ENCODE results near the gene IRS2. TPM values are rescaled to one million over a fixed set of nuclear protein-coding genes. Genes with fewer than 3 reads are reported as not detected.

Gene IRS2
- total and polyA plus RNA-seq, 4 donors = 6.8 to 27.1 (median 15.4) TPM

- Histone ChIP-seq H3K4me1 (ENCODE audit: control insufficient read depth in 5 of 5, insufficient read depth in 5 of 5, low read length in 5 of 5) (peaks cover 0 to 21% (median 0%) of the 10 kb centered on the region in 5 donors), H3K4me3 (no peak overlapping the region), H3K9ac (ENCODE audit: insufficient read depth in 1 of 2, low read length in 2 of 2) (no peak overlapping the region), H3K27ac (ENCODE audit: low read depth in 1 of 2, low read length in 1 of 2) (no peak overlapping the region), H3K27me3 (ENCODE audit: control insufficient read depth in 3 of 3, insufficient read depth in 3 of 3, low read length in 2 of 3) (no peaks in the 10 kb centered on the region), H3K36me3 (ENCODE audit: control insufficient read depth in 4 of 4, insufficient read depth in 4 of 4, low read length in 4 of 4) (no peaks in the 10 kb centered on the region), H3K9me3 (ENCODE audit: control insufficient read depth in 4 of 4, insufficient read depth in 3 of 4, low read length in 3 of 4) (no peaks in the 10 kb centered on the region)
- TF ChIP-seq, protein P1, sequence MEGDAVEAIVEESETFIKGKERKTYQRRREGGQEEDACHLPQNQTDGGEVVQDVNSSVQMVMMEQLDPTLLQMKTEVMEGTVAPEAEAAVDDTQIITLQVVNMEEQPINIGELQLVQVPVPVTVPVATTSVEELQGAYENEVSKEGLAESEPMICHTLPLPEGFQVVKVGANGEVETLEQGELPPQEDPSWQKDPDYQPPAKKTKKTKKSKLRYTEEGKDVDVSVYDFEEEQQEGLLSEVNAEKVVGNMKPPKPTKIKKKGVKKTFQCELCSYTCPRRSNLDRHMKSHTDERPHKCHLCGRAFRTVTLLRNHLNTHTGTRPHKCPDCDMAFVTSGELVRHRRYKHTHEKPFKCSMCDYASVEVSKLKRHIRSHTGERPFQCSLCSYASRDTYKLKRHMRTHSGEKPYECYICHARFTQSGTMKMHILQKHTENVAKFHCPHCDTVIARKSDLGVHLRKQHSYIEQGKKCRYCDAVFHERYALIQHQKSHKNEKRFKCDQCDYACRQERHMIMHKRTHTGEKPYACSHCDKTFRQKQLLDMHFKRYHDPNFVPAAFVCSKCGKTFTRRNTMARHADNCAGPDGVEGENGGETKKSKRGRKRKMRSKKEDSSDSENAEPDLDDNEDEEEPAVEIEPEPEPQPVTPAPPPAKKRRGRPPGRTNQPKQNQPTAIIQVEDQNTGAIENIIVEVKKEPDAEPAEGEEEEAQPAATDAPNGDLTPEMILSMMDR (IDR thresholded peaks at IDR 0.05; ENCODE audit: control extremely low read depth, extremely low read depth) = no peak
- ATAC-seq (ENCODE audit: insufficient read depth, low FRiP score) (no peak), DNase-seq (no peak)
- 92 to 98% methylated on average over 10 of the region's 10 CpGs for WGBS, 2 donors
Observed at GRCh38 chr13:109740721-109741120, 45.7 kb downstream of the IRS2 start.

- 36 to 48% methylated on average over 9 of the region's 9 CpGs for WGBS, 2 donors
- H3K4me3 ChIP-seq = no peak overlapping the region
- H3K9me3 ChIP-seq (ENCODE audit: control insufficient read depth in 4 of 4, insufficient read depth in 3 of 4, low read length in 3 of 4) = no peaks in the 10 kb centered on the region
- no peak for DNase-seq
- no peak overlapping the region for H3K27ac ChIP-seq (ENCODE audit: low read depth in 1 of 2, low read length in 1 of 2)
- TF ChIP-seq, protein P1 (IDR thresholded peaks at IDR 0.05; ENCODE audit: control extremely low read depth, extremely low read depth) = no peak
- H3K36me3 ChIP-seq (ENCODE audit: control insufficient read depth in 4 of 4, insufficient read depth in 4 of 4, low read length in 4 of 4) = no peaks in the 10 kb centered on the region
- H3K4me1 ChIP-seq (ENCODE audit: control insufficient read depth in 5 of 5, insufficient read depth in 5 of 5, low read length in 5 of 5) = peaks cover 0 to 20% (median 0%) of the 10 kb centered on the region in 5 donors
- no peak overlapping the region for H3K9ac ChIP-seq (ENCODE audit: insufficient read depth in 1 of 2, low read length in 2 of 2)
- H3K27me3 ChIP-seq (ENCODE audit: control insufficient read depth in 3 of 3, insufficient read depth in 3 of 3, low read length in 2 of 3) = no peaks in the 10 kb centered on the region
- ATAC-seq (ENCODE audit: insufficient read depth, low FRiP score) = no peak
Observed at GRCh38 chr13:109740121-109740520, 46.3 kb downstream of the IRS2 start.

DNA sequence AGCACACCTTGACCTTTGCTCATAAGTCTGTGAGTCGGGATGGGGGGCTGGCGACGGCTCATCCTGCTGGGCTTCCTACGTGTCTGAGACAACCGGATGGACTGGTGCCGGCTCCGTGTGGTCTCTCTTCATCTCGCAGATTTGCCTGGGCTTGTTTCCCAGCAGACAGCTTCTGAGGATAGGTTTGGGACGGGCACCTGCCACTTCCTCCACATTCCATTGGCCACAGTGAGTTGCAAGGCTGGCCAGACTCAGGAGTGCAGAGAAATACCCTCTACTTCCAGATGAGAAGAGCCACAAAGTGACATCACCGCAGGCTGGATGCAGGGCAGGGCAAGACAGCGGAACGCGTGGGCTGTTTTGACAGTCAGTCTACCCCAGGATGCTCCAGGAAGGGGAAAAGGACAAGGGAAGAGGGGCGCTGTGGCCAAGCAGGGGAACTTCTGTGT is 48.1 kb downstream of the IRS2 start:
- H3K4me3 ChIP-seq = no peak overlapping the region
- TF ChIP-seq, protein P1 (IDR thresholded peaks at IDR 0.05; ENCODE audit: control extremely low read depth, extremely low read depth) = no peak
- H3K9ac ChIP-seq (ENCODE audit: insufficient read depth in 1 of 2, low read length in 2 of 2) = no peak overlapping the region
- H3K4me1 ChIP-seq (ENCODE audit: control insufficient read depth in 5 of 5, insufficient read depth in 5 of 5, low read length in 5 of 5) = peaks cover 0 to 2% (median 0%) of the 10 kb centered on the region in 5 donors
- H3K27ac ChIP-seq (ENCODE audit: low read depth in 1 of 2, low read length in 1 of 2) = no peak overlapping the region
- no peaks in the 10 kb centered on the region for H3K27me3 ChIP-seq (ENCODE audit: control insufficient read depth in 3 of 3, insufficient read depth in 3 of 3, low read length in 2 of 3)
- no peaks in the 10 kb centered on the region for H3K36me3 ChIP-seq (ENCODE audit: control insufficient read depth in 4 of 4, insufficient read depth in 4 of 4, low read length in 4 of 4)
- DNase-seq (no peak), ATAC-seq (ENCODE audit: insufficient read depth, low FRiP score) (no peak)
- H3K9me3 ChIP-seq (ENCODE audit: control insufficient read depth in 4 of 4, insufficient read depth in 3 of 4, low read length in 3 of 4) = no peaks in the 10 kb centered on the region
- 81 to 82% methylated on average over 14 of the region's 14 CpGs for WGBS, 2 donors

GRCh38 chr13:109737606-109738005 is 48.8 kb downstream of the IRS2 start:
- peak in 1 of 3 donors; percentile 49 for DNase-seq
- H3K9ac ChIP-seq (ENCODE audit: insufficient read depth in 1 of 2, low read length in 2 of 2) = no peak overlapping the region
- H3K27me3 ChIP-seq (ENCODE audit: control insufficient read depth in 3 of 3, insufficient read depth in 3 of 3, low read length in 2 of 3) = no peaks in the 10 kb centered on the region
- 66 to 87% methylated on average over 5 of the region's 5 CpGs for WGBS, 2 donors
- H3K36me3 ChIP-seq (ENCODE audit: control insufficient read depth in 4 of 4, insufficient read depth in 4 of 4, low read length in 4 of 4) = no peaks in the 10 kb centered on the region
- H3K4me3 ChIP-seq = no peak overlapping the region
- TF ChIP-seq, protein P1 (IDR thresholded peaks at IDR 0.05; ENCODE audit: control extremely low read depth, extremely low read depth) = no peak
- no peaks in the 10 kb centered on the region for H3K9me3 ChIP-seq (ENCODE audit: control insufficient read depth in 4 of 4, insufficient read depth in 3 of 4, low read length in 3 of 4)
- ATAC-seq (ENCODE audit: insufficient read depth, low FRiP score) = no peak
- H3K4me1 ChIP-seq (ENCODE audit: control insufficient read depth in 5 of 5, insufficient read depth in 5 of 5, low read length in 5 of 5) = no peaks in the 10 kb centered on the region
- peak overlapping the region in 1 of 2 donors; percentile 4 for H3K27ac ChIP-seq (ENCODE audit: low read depth in 1 of 2, low read length in 1 of 2)

All from lung (tissue), 12 donors.